ENCODE measurements around the gene CHST11. TPM values are rescaled to one million over a fixed set of nuclear protein-coding genes. Genes with fewer than 3 reads are reported as not detected.

The CHST11 gene
- total RNA-seq, 2 donors from 2014 or later = 7.8 to 11.9 TPM

GRCh38 chr12:104784592-104784991 is 327.8 kb downstream of the CHST11 start:
- Histone ChIP-seq H3K27me3 (no peaks in the 10 kb centered on the region), H3K4me3 (no peak overlapping the region), H3K4me1 (peaks cover 0 to 4% of the 10 kb centered on the region in 2 donors), H3K9me3 (peaks cover 0 to 16% of the 10 kb centered on the region in 2 donors), H3K36me3 (no peaks in the 10 kb centered on the region), H3K27ac (no peak overlapping the region)
- DNase-seq (ENCODE audit: low spot score) = no peak
- TF ChIP-seq CTCF (IDR thresholded peaks at IDR 0.05) = no peak

GRCh38 chr12:104785886-104786285 is 329.1 kb downstream of the CHST11 start:
- DNase-seq (ENCODE audit: low spot score) = no peak
- H3K27ac ChIP-seq = no peak overlapping the region
- H3K27me3 ChIP-seq = no peaks in the 10 kb centered on the region

GRCh38 chr12:104786352-104786751 is 329.6 kb downstream of the CHST11 start:
- DNase-seq (ENCODE audit: low spot score) = no peak
- peaks cover 0 to 4% of the 10 kb centered on the region in 2 donors for H3K4me1 ChIP-seq
- H3K27me3 ChIP-seq = no peaks in the 10 kb centered on the region
- H3K27ac ChIP-seq = no peak overlapping the region
- H3K36me3 ChIP-seq = no peaks in the 10 kb centered on the region
- no peak overlapping the region for H3K4me3 ChIP-seq
- TF ChIP-seq CTCF (IDR thresholded peaks at IDR 0.05) = no peak
- peaks cover 0 to 3% of the 10 kb centered on the region in 2 donors for H3K9me3 ChIP-seq

More at GRCh38 chr12:104785886-104786285, 329.1 kb downstream of the CHST11 start:
- Histone ChIP-seq H3K9me3 (peaks cover 0 to 8% of the 10 kb centered on the region in 2 donors), H3K4me3 (no peak overlapping the region), H3K36me3 (no peaks in the 10 kb centered on the region), H3K4me1 (peaks cover 0 to 4% of the 10 kb centered on the region in 2 donors)
- TF ChIP-seq CTCF (IDR thresholded peaks at IDR 0.05) = no peak

- H3K27me3 ChIP-seq = no peaks in the 10 kb centered on the region
- TF ChIP-seq CTCF (IDR thresholded peaks at IDR 0.05) = no peak
- DNase-seq (ENCODE audit: low spot score) = no peak
- peaks cover 0 to 15% of the 10 kb centered on the region in 2 donors for H3K4me1 ChIP-seq
- H3K27ac ChIP-seq = no peak overlapping the region
- H3K36me3 ChIP-seq = no peaks in the 10 kb centered on the region
- H3K9me3 ChIP-seq = no peaks in the 10 kb centered on the region
- no peak overlapping the region for H3K4me3 ChIP-seq
Measured at GRCh38 chr12:104788840-104789271, 332.1 kb downstream of the CHST11 start.

- DNase-seq (ENCODE audit: low spot score) = no peak
- H3K36me3 ChIP-seq = no peaks in the 10 kb centered on the region
- H3K27me3 ChIP-seq = no peaks in the 10 kb centered on the region
- H3K9me3 ChIP-seq = no peaks in the 10 kb centered on the region
- H3K4me3 ChIP-seq = no peak overlapping the region
- no peak overlapping the region for H3K27ac ChIP-seq
- peaks cover 0 to 15% of the 10 kb centered on the region in 2 donors for H3K4me1 ChIP-seq
- peak; percentile 52 to 74 for TF ChIP-seq CTCF (IDR thresholded peaks at IDR 0.05)
Measured at GRCh38 chr12:104790296-104791125, 333.8 kb downstream of the CHST11 start.

Data from right atrium auricular region (tissue), 2 donors.